ENCODE results near the gene HJV.
A peak's percentile ranks its signal among the peaks of the same experiment; 100 is the strongest.
"Not testable (repeated sequence)": the region's sequence is repeated elsewhere in the genome, so short reads cannot be mapped to it uniquely, and the experiment has no call there.

The HJV gene

GRCh38 chr1:146021622-146022402 lies at the start of gene HJV:
HJV (minus strand) TSS chr1:146021735; CDS start chr1:146020231, 1,504 bp downstream.
- no peak for DNase-seq

GRCh38 chr1:146059148-146059547 lies 37.6 kb upstream of the HJV start:
- DNase-seq: not testable (repeated sequence)

- peak; percentile 96 for DNase-seq
These were observed 30.5 kb upstream of the HJV start for GRCh38 chr1:146051852-146052676.

- DNase-seq: no peak
These were observed 29.9 kb upstream of the HJV start for GRCh38 chr1:146051452-146051851.

- DNase-seq: not testable (repeated sequence)
These were observed 29.1 kb upstream of the HJV start for GRCh38 chr1:146050652-146050963.

GRCh38 chr1:146049866-146050651 lies 28.5 kb upstream of the HJV start:
- DNase-seq: not testable (repeated sequence)

GRCh38 chr1:146049436-146049835 lies 27.9 kb upstream of the HJV start:
- no peak for DNase-seq

- DNase-seq: not testable (repeated sequence)
These were observed 27.1 kb upstream of the HJV start for GRCh38 chr1:146048514-146049115.

- no peak for DNase-seq
These were observed 25.1 kb upstream of the HJV start for GRCh38 chr1:146046664-146047063.

- DNase-seq: no peak
These were observed 18.3 kb upstream of the HJV start for GRCh38 chr1:146039844-146040194.

- DNase-seq: peak; percentile 89
These were observed 15.6 kb upstream of the HJV start for GRCh38 chr1:146036965-146037646.

GRCh38 chr1:146036241-146036964 lies 14.9 kb upstream of the HJV start:
- DNase-seq: peak; percentile 58

- DNase-seq: no peak
These were observed 13.5 kb upstream of the HJV start for GRCh38 chr1:146035048-146035423.

GRCh38 chr1:146032631-146033219 lies 11.2 kb upstream of the HJV start:
- peak; percentile 57 for DNase-seq

- DNase-seq: no peak
These were observed 9.9 kb upstream of the HJV start for GRCh38 chr1:146031476-146031875.

- no peak for DNase-seq
These were observed 7.6 kb upstream of the HJV start for GRCh38 chr1:146029117-146029516.

- DNase-seq: not testable (repeated sequence)
These were observed 5.1 kb upstream of the HJV start for GRCh38 chr1:146026650-146027049.

- DNase-seq: not testable (repeated sequence)
These were observed 4.4 kb upstream of the HJV start for GRCh38 chr1:146025787-146026495.

GRCh38 chr1:146022403-146023127 lies 1.0 kb upstream of the HJV start:
- no peak for DNase-seq

- no peak for DNase-seq
These were observed 487 bp downstream of the HJV start for GRCh38 chr1:146021050-146021445.
